BJ (cell line): ENCODE data around the gene NOTCH1. TPM values are rescaled to one million over a fixed set of nuclear protein-coding genes. Genes with fewer than 3 reads are reported as not detected.

Experiments used
- CTCF ChIA-PET: fragments of 350-600 bp; formaldehyde crosslinking; extraction: SDS; loops from one replicate; lab custom pipeline; 2021; ENCODE audit warnings: antibody characterized with exemption, inconsistent platforms; lab: Yijun Ruan, JAX
- POLR2A ChIA-PET: fragments of 300-600 bp; sonication (Branson Sonifier 250); formaldehyde crosslinking; extraction: SDS; loops from one replicate; lab custom pipeline; 2021; ENCODE audit warnings: antibody characterized with exemption; lab: Charles Lee
- DNase-seq: peaks from one replicate; pipeline ENCODE4 v3.0.0-alpha.2; 2011; ENCODE audit warnings: low read depth
- H3K27me3 ChIP-seq: 2 replicates; pipeline ENCODE4 v1.6.0; 2011; ENCODE audit warnings: low read length; ENCODE audit not compliant: control insufficient read depth, insufficient read depth
- H3K36me3 ChIP-seq: 2 replicates; pipeline ENCODE4 v1.5.1; 2011; ENCODE audit warnings: low read length; ENCODE audit not compliant: control insufficient read depth, insufficient read depth
- H3K4me3 ChIP-seq: 2 replicates; pipeline ENCODE4 v1.5.1; 2011; ENCODE audit warnings: low read depth, mild to moderate bottlenecking, control low read depth, low read length
- CTCF ChIP-seq: IDR thresholded peaks from 2 replicates; pipeline ENCODE4 v1.5.1; 2011; ENCODE audit warnings: low read depth, mild to moderate bottlenecking, control low read depth, inconsistent platforms, low read length, moderate library complexity; ENCODE audit not compliant: insufficient read depth
- polyA plus RNA-seq: library from polyadenylated mRNA; depleted of rRNA; stranded (reverse); fragments of >200 nt; gene quantifications from 2 replicates; pipeline ENCODE4 v1.2.3, GENCODE V29; 2011

NOTCH1 gene
- polyA plus RNA-seq, 1 experiment, result 1.3 TPM

GRCh38 chr9:136541179-136541578 is 4.7 kb downstream of the NOTCH1 start:
- ChIA-PET CTCF (interaction anchor here (1.4 to 2.8 kb wide), 2 partner anchors 84 to 85 kb away, joined by 3 to 13 read pairs; no protein-coding TSS in a partner anchor), POLR2A (no interaction called here)

GRCh38 chr9:136539427-136540421 is 6.1 kb downstream of the NOTCH1 start:
- no peak for DNase-seq
- Histone ChIP-seq H3K4me3 (no peak overlapping the region), H3K27me3 (no peaks in the 10 kb centered on the region), H3K36me3 (peaks cover 8% of the 10 kb centered on the region)
- ChIA-PET POLR2A (no interaction called here), CTCF (interaction anchor here (0.8 to 2.8 kb wide), 2 partner anchors 52 to 85 kb away, joined by 3 to 13 read pairs; no protein-coding TSS in a partner anchor)
- TF ChIP-seq CTCF, result no peak

More at GRCh38 chr9:136541179-136541578, 4.7 kb downstream of the NOTCH1 start:
- no peak for TF ChIP-seq CTCF
- no peak for DNase-seq
- no peak overlapping the region for H3K4me3 ChIP-seq
- H3K27me3 ChIP-seq, result no peaks in the 10 kb centered on the region
- peaks cover 8% of the 10 kb centered on the region for H3K36me3 ChIP-seq

- Histone ChIP-seq H3K36me3 (peaks cover 11% of the 10 kb centered on the region), H3K4me3 (no peak overlapping the region), H3K27me3 (no peaks in the 10 kb centered on the region)
- no peak for TF ChIP-seq CTCF
- ChIA-PET POLR2A (no interaction called here), CTCF (interaction anchor here (0.6 to 2.8 kb wide), 3 partner anchors 50 to 575 kb away, joined by 3 to 13 read pairs (median 4); no protein-coding TSS in a partner anchor)
- DNase-seq, result no peak
Measured at GRCh38 chr9:136538599-136539426, 7.0 kb downstream of the NOTCH1 start.

GRCh38 chr9:136537896-136538598 is 7.8 kb downstream of the NOTCH1 start:
- DNase-seq, result no peak

More at GRCh38 chr9:136537896-136538598, 7.8 kb downstream of the NOTCH1 start:
- Histone ChIP-seq H3K27me3 (no peaks in the 10 kb centered on the region), H3K4me3 (no peak overlapping the region), H3K36me3 (peaks cover 12% of the 10 kb centered on the region)
- TF ChIP-seq CTCF, result no peak
- POLR2A ChIA-PET, result no interaction called here
- CTCF ChIA-PET, result interaction anchor here (1.3 to 2.8 kb wide), 3 partner anchors 50 to 87 kb away, joined by 4 to 13 read pairs (median 6); no protein-coding TSS in a partner anchor
